GM10266 (cell line): ENCODE data around the gene PSMD14.

Experiments
- DNase-seq: peaks from one replicate; pipeline ENCODE4 v3.0.0; 2012; ENCODE audit errors: extremely low spot score
- TF ChIP-seq, protein P1 (sequence below): IDR thresholded peaks from 2 replicates; pipeline ENCODE4 v1.5.1; 2012; ENCODE audit warnings: mild to moderate bottlenecking, low read depth; ENCODE audit not compliant: control insufficient read depth, insufficient read depth; ENCODE audit errors: missing control alignments

The PSMD14 gene

GRCh38 chr2:161426922-161427663, 118.9 kb downstream of the PSMD14 start:
- TF ChIP-seq, protein P1, sequence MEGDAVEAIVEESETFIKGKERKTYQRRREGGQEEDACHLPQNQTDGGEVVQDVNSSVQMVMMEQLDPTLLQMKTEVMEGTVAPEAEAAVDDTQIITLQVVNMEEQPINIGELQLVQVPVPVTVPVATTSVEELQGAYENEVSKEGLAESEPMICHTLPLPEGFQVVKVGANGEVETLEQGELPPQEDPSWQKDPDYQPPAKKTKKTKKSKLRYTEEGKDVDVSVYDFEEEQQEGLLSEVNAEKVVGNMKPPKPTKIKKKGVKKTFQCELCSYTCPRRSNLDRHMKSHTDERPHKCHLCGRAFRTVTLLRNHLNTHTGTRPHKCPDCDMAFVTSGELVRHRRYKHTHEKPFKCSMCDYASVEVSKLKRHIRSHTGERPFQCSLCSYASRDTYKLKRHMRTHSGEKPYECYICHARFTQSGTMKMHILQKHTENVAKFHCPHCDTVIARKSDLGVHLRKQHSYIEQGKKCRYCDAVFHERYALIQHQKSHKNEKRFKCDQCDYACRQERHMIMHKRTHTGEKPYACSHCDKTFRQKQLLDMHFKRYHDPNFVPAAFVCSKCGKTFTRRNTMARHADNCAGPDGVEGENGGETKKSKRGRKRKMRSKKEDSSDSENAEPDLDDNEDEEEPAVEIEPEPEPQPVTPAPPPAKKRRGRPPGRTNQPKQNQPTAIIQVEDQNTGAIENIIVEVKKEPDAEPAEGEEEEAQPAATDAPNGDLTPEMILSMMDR: peak; percentile 46
- DNase-seq: peak; percentile 35

DNA sequence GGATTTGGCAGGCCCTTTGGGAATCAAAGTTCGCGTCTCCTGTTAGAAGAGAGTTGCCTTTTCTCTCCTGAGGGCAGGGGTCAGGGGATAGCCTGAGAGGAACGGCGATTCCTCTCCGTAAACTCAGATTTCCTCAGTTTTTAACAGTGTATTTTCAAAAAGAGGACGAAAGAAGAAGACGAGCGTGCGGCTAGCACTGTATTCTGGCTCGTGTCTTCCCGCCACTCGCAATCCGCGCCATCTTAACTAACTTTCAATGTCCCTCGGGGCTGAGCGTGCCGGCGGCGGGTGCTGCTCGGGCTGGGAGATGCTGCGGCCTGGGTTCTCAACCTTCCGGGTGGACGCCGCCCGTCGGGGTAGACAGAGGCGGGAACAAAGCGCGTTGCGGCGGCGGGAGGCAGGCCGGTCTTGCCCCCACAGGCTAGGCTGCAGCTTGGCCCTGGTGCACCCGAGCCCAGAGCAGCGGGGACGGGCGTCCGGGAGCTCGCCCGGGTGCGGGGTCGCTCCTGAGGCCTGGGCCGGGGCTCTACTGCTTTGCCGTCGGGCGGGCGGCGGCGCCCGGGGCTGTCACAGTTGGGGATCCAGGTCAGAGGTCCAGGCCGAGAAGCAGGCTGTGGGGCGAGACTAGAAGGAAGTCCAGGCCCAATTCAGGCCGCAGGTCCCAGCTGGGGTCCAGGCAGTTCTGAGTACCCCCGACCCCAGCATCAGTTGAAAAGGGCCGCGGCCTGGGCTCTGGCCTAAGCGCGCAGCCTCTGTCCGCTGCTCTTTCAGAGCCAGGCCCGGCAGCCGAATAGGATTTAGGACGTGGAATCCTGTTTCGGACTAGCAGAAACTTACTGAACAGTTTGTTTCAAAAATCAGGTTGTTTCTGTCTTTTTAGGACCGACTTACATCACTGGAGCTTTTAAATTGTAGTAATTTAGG, 119.7 kb downstream of the PSMD14 start:
- TF ChIP-seq, protein P1: no peak
- no peak for DNase-seq

- DNase-seq: no peak
- TF ChIP-seq, protein P1: no peak
These were observed 122.2 kb downstream of the PSMD14 start for GRCh38 chr2:161430386-161430785.

DNA sequence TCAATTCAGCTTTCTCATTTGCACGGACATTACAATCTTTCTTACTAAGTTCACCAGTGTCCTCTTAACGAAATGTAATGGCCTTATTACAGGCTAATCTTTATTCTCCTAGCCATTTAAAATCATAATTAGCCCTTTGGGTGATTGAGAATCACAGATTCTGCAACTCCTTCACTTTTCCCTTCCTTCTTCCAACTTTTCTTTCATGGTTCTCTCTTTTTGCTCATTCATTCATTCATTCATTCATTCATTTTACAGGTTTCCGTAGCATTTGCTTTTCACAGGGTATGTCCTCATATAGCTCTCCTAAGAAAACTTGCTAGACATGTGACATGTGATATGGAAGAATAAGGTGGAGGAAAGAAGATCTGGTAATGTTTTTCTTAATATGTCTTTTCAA, 123.9 kb downstream of the PSMD14 start:
- DNase-seq: no peak
- TF ChIP-seq, protein P1: no peak

- TF ChIP-seq, protein P1: no peak
- DNase-seq: no peak
These were observed 125.9 kb downstream of the PSMD14 start for GRCh38 chr2:161434118-161434517.

GRCh38 chr2:161436411-161436810, 128.2 kb downstream of the PSMD14 start:
- no peak for DNase-seq
- TF ChIP-seq, protein P1: no peak
